HG02981 (cell line): ENCODE measurements around the gene AMBP.

Experiments used
- ATAC-seq: cut with Tn5 transposase; IDR thresholded peaks from one replicate; pipeline ENCODE4 v1.9.1; 2021; ENCODE audit warnings: mild to moderate bottlenecking, moderate library complexity; ENCODE audit not compliant: unreplicated experiment

The AMBP gene

GRCh38 chr9:114078021-114078780 lies at the start of gene AMBP:
TSS of gene AMBP (minus strand) at chr9:114078300. CDS start at chr9:114078209, 91 bp downstream.
- no peak for ATAC-seq

GRCh38 chr9:114126247-114127060 lies 48.4 kb upstream of the AMBP start:
- ATAC-seq = no peak

- ATAC-seq = no peak
Observed at GRCh38 chr9:114125476-114126013, 47.4 kb upstream of the AMBP start.

GRCh38 chr9:114124666-114125475 lies 46.8 kb upstream of the AMBP start:
- no peak for ATAC-seq

- no peak for ATAC-seq
Observed at GRCh38 chr9:114124138-114124537, 46.0 kb upstream of the AMBP start.

GRCh38 chr9:114123031-114123977 lies 45.2 kb upstream of the AMBP start:
- no peak for ATAC-seq

GRCh38 chr9:114122136-114123027 lies 44.3 kb upstream of the AMBP start:
- no peak for ATAC-seq

- ATAC-seq = no peak
Observed at GRCh38 chr9:114121227-114122135, 43.4 kb upstream of the AMBP start.

GRCh38 chr9:114120192-114121014 lies 42.3 kb upstream of the AMBP start:
- ATAC-seq = no peak

- ATAC-seq = no peak
Observed at GRCh38 chr9:114119242-114120191, 41.4 kb upstream of the AMBP start.

- no peak for ATAC-seq
Observed at GRCh38 chr9:114117996-114118830, 40.1 kb upstream of the AMBP start.

- no peak for ATAC-seq
Observed at GRCh38 chr9:114117614-114117995, 39.5 kb upstream of the AMBP start.

GRCh38 chr9:114116126-114116747 lies 38.1 kb upstream of the AMBP start:
- ATAC-seq = no peak

- ATAC-seq = no peak
Observed at GRCh38 chr9:114115654-114116125, 37.6 kb upstream of the AMBP start.
